ENCODE measurements around the gene ZNF322.

GRCh38 chr6:26611599-26611998, 47.9 kb downstream of the ZNF322 start:
- TF ChIP-seq, protein P1, sequence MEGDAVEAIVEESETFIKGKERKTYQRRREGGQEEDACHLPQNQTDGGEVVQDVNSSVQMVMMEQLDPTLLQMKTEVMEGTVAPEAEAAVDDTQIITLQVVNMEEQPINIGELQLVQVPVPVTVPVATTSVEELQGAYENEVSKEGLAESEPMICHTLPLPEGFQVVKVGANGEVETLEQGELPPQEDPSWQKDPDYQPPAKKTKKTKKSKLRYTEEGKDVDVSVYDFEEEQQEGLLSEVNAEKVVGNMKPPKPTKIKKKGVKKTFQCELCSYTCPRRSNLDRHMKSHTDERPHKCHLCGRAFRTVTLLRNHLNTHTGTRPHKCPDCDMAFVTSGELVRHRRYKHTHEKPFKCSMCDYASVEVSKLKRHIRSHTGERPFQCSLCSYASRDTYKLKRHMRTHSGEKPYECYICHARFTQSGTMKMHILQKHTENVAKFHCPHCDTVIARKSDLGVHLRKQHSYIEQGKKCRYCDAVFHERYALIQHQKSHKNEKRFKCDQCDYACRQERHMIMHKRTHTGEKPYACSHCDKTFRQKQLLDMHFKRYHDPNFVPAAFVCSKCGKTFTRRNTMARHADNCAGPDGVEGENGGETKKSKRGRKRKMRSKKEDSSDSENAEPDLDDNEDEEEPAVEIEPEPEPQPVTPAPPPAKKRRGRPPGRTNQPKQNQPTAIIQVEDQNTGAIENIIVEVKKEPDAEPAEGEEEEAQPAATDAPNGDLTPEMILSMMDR (IDR thresholded peaks at IDR 0.05 in 8 of 11, conservative IDR thresholded peaks at IDR 0.05 in 3 of 11) = no peak
- TF ChIP-seq POLR2A (IDR thresholded peaks at IDR 0.05) = no peak
